GM23338 (cell line): ENCODE measurements around the gene MPP2.

Source experiments
- CREB1 ChIP-seq: fragments of 250-450 bp; sonication (Bioruptor Pico); IDR thresholded peaks from 2 replicates; pipeline ENCODE4 v1.5.0; 2020; ENCODE audit warnings: low read depth, mild to moderate bottlenecking, moderate library complexity
- EZH2 ChIP-seq: fragments of 200-600 bp; sonication (generic); IDR thresholded peaks from one replicate; pipeline ENCODE4 v1.8.0; 2017; ENCODE audit warnings: antibody characterized with exemption, mild to moderate bottlenecking, low read depth; ENCODE audit not compliant: unreplicated experiment
- EZH2phosphoT487 ChIP-seq: fragments of 200-600 bp; sonication (generic); IDR thresholded peaks from one replicate; pipeline ENCODE4 v1.8.1; 2018; ENCODE audit warnings: antibody characterized with exemption; ENCODE audit not compliant: unreplicated experiment
- NANOG ChIP-seq: IDR thresholded peaks from 2 replicates; pipeline ENCODE4 v1.6.1; 2016; ENCODE audit warnings: antibody characterized with exemption, borderline replicate concordance
- POLR2AphosphoS5 ChIP-seq: IDR thresholded peaks from 2 replicates; pipeline ENCODE4 v1.6.1; 2016; ENCODE audit warnings: antibody characterized with exemption, low read depth
- STAT1 ChIP-seq: IDR thresholded peaks from one replicate; pipeline ENCODE4 v1.6.1; 2016; ENCODE audit warnings: antibody characterized with exemption; ENCODE audit not compliant: unreplicated experiment
- ZNF114 ChIP-seq: fragments of 250-450 bp; sonication (Bioruptor Pico); IDR thresholded peaks from 2 replicates; pipeline ENCODE4 v1.5.0; 2020; ENCODE audit warnings: mild to moderate bottlenecking, moderate library complexity
- TF ChIP-seq, protein P1 (sequence below), 2 experiments: fragments of 200-600 bp in 1 of 2; sonication (generic) in 1 of 2; conservative IDR thresholded peaks; 2 replicates each; pipeline versions ENCODE4 v1.5.1 to v1.6.1; 2016 to 2017; ENCODE audit warnings: antibody characterized with exemption in 2 of 2, low read depth in 2 of 2, mild to moderate bottlenecking in 2 of 2, moderate library complexity in 1 of 2
- TF ChIP-seq, protein P2 (sequence below): IDR thresholded peaks from 2 replicates; pipeline ENCODE4 v1.6.1; 2016; ENCODE audit warnings: antibody characterized with exemption
- TF ChIP-seq, protein P3 (sequence below): IDR thresholded peaks from one replicate; pipeline ENCODE4 v1.6.1; 2018; ENCODE audit warnings: antibody characterized with exemption; ENCODE audit not compliant: unreplicated experiment
- TF ChIP-seq, protein P4 (sequence below): fragments of 250-450 bp; sonication (Bioruptor Pico); IDR thresholded peaks from 2 replicates; pipeline ENCODE4 v1.5.0; 2020; ENCODE audit warnings: mild to moderate bottlenecking, moderate library complexity

DNA sequence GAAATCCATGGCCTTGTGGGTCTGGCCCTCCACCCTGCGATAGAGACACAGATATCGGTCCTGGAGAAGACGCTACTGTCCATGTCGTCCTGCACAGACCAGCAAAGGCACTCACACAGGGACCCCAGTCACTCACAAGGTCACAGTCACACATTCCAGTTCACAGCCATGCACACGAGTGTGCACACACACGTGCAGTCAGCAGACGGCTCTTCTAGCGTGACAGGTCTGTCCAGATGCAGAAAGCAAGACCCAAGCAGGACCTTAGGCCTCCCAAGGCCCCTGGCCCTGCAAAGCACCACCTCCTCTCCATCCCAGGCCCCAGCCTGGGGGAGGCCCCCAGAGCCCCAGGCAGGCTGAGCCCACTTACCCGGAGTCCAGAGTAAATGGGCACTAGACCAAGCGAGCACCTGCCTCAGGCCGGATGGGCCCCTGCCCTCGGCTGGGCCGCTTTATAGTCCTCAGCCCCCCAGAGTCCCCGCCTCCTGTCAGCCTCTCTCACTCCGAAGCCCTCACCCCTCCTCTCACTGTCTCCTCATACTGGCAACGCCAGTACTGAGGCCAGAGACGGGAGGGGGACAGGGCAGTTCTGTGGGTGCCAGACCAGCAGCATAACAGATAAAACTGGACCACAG lies 34.8 kb upstream of the MPP2 start, which contains the start of gene PPY:
- TF ChIP-seq EZH2 (no peak), EZH2phosphoT487 (no peak), NANOG (no peak), POLR2AphosphoS5 (no peak), STAT1 (no peak), ZNF114 (CRISPR knock-in tag) (no peak), CREB1 (CRISPR knock-in tag) (no peak)
- TF ChIP-seq, protein P1, sequence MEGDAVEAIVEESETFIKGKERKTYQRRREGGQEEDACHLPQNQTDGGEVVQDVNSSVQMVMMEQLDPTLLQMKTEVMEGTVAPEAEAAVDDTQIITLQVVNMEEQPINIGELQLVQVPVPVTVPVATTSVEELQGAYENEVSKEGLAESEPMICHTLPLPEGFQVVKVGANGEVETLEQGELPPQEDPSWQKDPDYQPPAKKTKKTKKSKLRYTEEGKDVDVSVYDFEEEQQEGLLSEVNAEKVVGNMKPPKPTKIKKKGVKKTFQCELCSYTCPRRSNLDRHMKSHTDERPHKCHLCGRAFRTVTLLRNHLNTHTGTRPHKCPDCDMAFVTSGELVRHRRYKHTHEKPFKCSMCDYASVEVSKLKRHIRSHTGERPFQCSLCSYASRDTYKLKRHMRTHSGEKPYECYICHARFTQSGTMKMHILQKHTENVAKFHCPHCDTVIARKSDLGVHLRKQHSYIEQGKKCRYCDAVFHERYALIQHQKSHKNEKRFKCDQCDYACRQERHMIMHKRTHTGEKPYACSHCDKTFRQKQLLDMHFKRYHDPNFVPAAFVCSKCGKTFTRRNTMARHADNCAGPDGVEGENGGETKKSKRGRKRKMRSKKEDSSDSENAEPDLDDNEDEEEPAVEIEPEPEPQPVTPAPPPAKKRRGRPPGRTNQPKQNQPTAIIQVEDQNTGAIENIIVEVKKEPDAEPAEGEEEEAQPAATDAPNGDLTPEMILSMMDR (conservative IDR thresholded peaks at IDR 0.05; ENCODE audit: low read depth in 2 of 2) = no peak
- TF ChIP-seq, protein P2, sequence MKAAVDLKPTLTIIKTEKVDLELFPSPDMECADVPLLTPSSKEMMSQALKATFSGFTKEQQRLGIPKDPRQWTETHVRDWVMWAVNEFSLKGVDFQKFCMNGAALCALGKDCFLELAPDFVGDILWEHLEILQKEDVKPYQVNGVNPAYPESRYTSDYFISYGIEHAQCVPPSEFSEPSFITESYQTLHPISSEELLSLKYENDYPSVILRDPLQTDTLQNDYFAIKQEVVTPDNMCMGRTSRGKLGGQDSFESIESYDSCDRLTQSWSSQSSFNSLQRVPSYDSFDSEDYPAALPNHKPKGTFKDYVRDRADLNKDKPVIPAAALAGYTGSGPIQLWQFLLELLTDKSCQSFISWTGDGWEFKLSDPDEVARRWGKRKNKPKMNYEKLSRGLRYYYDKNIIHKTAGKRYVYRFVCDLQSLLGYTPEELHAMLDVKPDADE = no peak
- TF ChIP-seq, protein P3, sequence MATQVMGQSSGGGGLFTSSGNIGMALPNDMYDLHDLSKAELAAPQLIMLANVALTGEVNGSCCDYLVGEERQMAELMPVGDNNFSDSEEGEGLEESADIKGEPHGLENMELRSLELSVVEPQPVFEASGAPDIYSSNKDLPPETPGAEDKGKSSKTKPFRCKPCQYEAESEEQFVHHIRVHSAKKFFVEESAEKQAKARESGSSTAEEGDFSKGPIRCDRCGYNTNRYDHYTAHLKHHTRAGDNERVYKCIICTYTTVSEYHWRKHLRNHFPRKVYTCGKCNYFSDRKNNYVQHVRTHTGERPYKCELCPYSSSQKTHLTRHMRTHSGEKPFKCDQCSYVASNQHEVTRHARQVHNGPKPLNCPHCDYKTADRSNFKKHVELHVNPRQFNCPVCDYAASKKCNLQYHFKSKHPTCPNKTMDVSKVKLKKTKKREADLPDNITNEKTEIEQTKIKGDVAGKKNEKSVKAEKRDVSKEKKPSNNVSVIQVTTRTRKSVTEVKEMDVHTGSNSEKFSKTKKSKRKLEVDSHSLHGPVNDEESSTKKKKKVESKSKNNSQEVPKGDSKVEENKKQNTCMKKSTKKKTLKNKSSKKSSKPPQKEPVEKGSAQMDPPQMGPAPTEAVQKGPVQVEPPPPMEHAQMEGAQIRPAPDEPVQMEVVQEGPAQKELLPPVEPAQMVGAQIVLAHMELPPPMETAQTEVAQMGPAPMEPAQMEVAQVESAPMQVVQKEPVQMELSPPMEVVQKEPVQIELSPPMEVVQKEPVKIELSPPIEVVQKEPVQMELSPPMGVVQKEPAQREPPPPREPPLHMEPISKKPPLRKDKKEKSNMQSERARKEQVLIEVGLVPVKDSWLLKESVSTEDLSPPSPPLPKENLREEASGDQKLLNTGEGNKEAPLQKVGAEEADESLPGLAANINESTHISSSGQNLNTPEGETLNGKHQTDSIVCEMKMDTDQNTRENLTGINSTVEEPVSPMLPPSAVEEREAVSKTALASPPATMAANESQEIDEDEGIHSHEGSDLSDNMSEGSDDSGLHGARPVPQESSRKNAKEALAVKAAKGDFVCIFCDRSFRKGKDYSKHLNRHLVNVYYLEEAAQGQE = no peak
- TF ChIP-seq, protein P4, sequence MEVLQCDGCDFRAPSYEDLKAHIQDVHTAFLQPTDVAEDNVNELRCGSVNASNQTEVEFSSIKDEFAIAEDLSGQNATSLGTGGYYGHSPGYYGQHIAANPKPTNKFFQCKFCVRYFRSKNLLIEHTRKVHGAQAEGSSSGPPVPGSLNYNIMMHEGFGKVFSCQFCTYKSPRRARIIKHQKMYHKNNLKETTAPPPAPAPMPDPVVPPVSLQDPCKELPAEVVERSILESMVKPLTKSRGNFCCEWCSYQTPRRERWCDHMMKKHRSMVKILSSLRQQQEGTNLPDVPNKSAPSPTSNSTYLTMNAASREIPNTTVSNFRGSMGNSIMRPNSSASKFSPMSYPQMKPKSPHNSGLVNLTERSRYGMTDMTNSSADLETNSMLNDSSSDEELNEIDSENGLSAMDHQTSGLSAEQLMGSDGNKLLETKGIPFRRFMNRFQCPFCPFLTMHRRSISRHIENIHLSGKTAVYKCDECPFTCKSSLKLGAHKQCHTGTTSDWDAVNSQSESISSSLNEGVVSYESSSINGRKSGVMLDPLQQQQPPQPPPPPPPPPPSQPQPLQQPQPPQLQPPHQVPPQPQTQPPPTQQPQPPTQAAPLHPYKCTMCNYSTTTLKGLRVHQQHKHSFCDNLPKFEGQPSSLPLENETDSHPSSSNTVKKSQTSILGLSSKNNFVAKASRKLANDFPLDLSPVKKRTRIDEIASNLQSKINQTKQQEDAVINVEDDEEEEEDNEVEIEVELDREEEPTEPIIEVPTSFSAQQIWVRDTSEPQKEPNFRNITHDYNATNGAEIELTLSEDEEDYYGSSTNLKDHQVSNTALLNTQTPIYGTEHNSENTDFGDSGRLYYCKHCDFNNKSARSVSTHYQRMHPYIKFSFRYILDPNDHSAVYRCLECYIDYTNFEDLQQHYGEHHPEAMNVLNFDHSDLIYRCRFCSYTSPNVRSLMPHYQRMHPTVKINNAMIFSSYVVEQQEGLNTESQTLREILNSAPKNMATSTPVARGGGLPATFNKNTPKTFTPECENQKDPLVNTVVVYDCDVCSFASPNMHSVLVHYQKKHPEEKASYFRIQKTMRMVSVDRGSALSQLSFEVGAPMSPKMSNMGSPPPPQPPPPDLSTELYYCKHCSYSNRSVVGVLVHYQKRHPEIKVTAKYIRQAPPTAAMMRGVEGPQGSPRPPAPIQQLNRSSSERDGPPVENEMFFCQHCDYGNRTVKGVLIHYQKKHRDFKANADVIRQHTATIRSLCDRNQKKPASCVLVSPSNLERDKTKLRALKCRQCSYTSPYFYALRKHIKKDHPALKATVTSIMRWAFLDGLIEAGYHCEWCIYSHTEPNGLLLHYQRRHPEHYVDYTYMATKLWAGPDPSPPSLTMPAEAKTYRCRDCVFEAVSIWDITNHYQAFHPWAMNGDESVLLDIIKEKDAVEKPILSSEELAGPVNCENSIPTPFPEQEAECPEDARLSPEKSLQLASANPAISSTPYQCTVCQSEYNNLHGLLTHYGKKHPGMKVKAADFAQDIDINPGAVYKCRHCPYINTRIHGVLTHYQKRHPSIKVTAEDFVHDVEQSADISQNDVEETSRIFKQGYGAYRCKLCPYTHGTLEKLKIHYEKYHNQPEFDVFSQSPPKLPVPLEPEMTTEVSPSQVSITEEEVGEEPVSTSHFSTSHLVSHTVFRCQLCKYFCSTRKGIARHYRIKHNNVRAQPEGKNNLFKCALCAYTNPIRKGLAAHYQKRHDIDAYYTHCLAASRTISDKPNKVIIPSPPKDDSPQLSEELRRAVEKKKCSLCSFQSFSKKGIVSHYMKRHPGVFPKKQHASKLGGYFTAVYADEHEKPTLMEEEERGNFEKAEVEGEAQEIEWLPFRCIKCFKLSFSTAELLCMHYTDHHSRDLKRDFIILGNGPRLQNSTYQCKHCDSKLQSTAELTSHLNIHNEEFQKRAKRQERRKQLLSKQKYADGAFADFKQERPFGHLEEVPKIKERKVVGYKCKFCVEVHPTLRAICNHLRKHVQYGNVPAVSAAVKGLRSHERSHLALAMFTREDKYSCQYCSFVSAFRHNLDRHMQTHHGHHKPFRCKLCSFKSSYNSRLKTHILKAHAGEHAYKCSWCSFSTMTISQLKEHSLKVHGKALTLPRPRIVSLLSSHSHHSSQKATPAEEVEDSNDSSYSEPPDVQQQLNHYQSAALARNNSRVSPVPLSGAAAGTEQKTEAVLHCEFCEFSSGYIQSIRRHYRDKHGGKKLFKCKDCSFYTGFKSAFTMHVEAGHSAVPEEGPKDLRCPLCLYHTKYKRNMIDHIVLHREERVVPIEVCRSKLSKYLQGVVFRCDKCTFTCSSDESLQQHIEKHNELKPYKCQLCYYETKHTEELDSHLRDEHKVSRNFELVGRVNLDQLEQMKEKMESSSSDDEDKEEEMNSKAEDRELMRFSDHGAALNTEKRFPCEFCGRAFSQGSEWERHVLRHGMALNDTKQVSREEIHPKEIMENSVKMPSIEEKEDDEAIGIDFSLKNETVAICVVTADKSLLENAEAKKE (CRISPR knock-in tag) = no peak
